Activated T-cell treated with anti-CD3 and anti-CD28 coated beads, Interleukin-2, amount 50 U/mL, for 1 hour (primary cell): ENCODE measurements around the gene PIK3R6.
"Not testable (repeated sequence)": the region's sequence is repeated elsewhere in the genome, so short reads cannot be mapped to it uniquely, and the experiment has no call there.

Experiments used
- DNase-seq: peaks from one replicate; pipeline ENCODE4 v3.0.0-alpha.2; 2020

The PIK3R6 gene

DNA sequence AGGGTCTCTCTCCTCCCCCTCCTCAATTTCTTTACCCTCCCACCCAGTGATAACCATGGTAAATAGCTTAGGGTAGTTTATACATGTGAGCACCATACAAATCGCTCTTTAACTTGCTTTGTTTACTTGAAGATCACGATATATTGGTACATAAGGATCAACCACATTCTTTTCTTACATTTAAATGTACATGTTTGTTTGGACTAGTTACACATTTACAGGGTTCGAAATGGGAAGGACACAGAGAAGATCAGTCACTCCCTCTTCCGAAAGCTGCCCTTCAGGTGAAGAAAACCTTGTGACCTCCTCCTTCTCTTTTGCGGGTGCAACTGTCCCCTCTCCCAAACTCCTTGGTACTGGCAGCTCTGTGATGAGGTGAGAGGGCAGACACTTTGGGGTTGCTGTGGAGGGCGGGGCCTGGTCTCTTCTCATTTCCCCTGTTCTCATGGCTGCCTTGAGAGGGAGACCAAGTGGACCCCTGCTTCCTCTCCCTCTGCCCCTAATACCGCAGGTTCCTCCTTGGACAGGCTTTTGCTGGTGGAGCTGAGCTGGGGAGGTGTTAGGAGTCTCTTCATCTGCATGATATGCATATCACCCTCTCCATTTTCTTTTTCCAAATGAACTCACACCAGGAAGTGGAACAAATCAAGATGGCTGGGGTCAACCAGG is 4.7 kb upstream of the PIK3R6 start:
- DNase-seq = no peak

DNA sequence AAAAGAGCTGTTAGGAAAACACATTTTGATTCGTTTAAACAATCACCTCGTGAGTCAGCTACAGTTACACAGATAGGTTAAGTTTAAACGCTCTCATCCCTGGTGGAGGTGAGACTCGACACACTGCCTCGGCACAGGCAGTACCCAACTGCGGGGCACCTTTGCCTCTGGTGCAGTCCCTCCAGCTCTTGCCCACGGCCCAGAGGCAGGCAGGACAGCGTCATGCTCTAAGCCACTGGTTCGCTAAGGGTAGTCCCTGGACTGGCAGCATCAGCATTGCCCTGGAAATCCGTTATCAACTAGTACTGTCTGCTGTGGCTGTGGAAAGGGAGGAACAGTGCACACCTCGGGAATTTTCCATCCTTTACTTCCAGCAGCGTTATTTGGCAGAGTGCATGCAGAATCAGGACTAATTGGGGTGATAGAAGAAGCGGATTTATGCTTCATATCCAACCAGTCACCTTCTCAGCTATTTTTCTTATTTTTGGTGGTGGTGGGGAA is 3.7 kb upstream of the PIK3R6 start:
- DNase-seq = no peak

DNA sequence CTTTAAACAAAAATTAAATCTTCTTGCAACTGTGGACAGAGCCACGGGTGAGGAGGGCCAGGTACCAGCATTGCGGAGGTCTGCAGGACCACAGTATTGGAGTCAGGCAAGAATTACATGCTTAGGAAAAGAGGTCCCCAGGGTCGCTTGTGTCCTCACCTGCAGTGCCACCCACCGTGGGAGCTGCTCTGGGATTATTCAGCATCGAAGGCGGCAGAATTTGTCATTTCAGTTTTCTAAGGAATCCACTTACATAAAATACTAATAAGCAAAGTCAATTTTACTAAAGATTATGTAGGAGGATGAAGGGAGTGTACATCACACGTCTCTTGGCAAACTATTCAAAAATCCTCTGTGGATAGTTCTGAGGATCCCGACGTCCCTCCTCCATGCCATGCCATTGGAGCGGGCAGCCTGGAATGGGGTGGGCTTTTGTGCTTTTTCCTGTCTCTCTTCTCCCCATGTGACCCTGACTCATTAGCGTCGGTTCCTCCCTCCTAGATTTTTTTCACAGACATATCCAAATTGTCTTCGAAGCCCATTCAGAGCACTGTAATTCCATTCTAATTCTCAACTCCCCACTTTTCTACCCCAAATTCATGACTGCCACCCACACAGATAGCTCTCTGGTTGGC is 3.0 kb upstream of the PIK3R6 start:
- no peak for DNase-seq

DNA sequence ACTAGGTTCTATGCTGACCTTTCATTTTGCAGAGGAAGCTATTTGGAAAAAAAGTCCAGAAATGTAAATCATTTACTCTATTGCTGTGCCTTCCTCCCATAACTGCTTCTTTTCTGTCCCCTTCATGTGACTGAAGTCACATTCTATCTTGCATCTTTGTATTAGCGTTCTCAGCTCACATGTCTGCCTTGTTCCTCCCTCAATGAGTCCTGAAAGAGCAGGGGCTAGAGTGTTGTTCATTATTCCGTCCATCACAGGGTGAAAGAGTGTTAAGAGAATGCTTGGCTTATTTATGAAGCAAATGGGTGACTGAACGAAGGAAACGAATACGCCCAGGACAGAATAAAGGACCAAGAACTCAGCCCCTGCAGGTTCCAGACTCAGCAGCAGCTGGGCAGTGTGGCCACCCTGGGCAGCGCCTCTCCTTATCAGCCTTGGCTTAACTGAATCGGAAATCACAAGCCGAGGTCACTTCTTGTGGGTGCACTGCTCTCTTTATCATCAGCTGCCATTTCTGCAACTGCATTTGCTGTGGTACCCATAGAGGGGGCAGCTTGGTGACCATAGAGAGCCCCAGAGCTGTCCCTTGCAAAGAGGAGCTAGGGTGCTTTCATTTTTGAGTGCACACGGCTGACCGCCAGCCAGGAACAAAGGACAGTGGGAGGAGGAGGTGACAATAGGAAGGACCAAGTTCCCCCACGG is 1.8 kb upstream of the PIK3R6 start:
- no peak for DNase-seq

DNA sequence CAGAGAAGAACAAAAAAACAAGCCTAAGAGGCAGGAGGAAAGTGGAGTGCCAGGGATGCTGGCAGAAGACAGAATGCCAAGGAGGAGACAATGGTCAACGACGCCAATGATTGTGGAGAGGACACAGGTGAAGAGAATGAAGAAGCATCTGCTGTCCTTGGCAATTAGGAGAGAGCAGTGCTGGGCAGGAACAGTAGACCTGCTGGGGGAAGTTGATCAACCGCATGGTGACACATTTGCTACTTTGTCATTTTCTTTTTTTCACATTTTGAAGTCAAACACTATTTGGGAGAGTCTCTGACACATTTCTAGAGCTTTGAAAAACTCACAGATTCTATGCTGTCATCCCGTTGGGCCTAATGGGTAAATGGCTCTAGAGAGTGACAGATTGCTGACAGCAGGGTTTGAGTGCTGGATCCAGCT is 1.1 kb upstream of the PIK3R6 start:
- DNase-seq = no peak

DNA sequence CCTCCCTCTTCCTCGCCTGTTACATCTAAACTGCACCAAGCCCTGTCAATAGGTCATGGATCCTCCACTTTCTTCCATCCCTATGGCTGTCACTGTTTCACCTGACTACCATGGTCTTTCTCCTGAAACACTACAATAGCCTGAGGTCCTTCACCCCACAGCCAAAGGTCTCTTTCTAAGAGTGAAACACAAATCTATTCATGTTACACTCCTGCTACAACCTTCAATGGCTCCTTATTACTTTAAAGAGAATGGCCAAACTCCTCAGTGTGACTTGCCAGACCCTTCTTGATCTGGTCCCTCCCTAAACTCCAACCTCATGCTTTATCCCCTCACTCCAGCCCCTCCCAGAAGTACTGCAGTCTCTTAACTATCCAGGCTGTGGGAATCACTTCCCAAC is 618 bp upstream of the PIK3R6 start:
- DNase-seq = no peak

DNA sequence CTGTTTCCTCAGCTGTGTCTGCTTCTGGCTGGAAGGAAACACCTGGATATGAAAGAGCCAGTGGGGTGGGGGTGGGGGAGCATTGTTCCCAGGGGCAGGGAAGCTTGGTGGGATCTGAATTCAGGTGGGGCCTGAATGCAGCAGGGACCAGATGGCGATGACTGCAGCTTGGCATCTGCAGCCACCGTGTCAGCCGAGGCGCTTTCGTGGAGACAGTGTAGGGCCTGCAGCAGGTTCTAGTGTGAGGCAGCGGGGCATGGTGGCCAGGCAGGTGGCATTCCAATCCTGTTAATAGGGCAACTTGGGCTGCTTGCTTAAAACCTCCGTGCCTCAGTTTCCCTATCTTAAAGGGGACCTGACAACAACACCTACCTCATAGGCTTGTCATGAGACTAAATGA is 1.7 kb downstream of the PIK3R6 start:
- no peak for DNase-seq

DNA sequence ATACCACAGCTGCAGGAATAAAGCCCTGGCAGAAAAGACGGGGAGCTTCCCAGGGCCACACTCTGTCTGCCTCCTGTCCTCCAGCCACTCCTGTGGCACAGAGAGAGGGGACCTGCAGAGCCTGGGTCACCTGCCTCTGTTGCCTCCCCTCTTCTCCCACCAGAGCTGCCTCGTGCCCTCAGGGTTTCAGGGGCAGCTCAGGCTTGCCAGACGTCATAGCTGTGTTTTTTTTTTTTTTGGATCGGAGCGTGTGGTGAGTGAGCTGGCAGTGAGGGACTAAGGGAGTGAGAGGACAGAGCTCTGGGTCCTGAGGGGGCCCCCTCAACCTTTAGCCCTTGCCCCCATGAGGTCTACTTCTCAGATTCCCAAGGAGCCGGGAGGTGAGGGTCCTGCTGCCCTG is 2.1 kb downstream of the PIK3R6 start:
- no peak for DNase-seq

DNA sequence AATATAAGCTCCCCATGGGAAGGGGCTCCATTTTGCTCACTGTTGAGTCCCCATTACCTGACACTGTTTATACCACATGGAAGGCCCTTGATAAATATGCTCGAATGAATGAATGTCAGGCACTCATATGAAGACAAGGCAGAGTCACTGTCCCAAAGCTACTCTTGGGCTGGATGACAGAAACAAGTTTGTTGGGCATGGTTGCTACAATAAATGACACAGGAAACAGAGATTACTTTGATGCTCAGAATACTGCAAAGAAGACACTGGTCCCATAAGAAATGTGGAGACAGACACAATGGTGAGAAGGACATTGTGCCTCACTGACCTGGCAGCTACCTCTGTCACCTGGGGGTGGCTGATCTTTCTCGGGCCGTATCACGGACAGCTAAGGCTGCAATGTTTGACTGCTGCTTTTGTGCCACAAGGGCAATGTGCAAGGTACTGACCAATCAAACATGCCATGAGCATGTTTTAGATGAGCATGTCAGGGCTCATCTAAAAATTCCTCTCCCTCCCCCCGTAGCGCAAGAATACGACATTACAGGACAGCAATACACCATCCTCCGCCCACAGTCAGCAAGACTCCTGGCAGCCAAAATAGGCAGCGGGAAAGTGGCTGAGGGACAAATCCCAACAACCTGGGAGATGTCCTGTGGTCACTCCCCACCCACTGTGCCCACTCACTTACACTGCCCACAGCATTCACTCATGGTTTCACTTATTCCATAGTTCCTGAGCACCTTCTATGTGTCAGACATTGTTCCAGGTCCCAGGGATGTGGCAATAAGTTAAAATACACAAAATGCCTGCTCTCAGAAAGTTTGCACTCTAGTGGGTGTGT is 5.0 kb downstream of the PIK3R6 start:
- DNase-seq = no peak

DNA sequence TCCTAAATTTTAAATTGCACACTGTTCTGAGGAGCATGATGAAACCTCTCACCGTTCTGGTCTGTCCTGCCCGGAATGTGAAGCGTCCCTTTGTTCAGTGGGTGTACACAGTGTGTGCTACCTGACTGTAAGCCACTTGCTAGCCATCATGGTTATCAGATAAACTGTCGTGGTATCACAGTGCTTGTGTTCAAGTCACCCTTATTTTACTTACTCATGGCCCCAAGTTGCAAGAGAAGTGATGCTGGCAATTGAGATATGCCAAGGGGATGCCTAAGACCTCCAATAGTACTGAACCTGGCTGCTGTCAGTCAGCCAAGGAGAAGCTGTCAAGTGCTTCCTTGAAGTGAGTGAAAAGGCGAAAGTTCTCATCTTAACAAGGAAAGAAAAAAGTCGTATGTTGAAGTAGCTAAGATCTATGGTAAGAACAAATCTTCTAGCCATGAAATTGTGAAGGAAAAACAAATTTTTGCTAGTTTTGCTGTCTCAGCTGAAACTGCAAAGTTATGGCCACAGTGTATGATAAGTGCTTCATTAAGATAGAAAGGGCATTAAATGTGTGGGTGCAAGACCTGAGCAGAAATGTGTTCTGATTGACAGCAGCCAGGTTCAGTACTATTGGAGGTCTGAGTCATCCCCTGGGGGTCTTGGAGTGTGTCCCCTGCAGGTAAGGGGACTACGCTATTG is 5.8 kb downstream of the PIK3R6 start:
- no peak for DNase-seq

DNA sequence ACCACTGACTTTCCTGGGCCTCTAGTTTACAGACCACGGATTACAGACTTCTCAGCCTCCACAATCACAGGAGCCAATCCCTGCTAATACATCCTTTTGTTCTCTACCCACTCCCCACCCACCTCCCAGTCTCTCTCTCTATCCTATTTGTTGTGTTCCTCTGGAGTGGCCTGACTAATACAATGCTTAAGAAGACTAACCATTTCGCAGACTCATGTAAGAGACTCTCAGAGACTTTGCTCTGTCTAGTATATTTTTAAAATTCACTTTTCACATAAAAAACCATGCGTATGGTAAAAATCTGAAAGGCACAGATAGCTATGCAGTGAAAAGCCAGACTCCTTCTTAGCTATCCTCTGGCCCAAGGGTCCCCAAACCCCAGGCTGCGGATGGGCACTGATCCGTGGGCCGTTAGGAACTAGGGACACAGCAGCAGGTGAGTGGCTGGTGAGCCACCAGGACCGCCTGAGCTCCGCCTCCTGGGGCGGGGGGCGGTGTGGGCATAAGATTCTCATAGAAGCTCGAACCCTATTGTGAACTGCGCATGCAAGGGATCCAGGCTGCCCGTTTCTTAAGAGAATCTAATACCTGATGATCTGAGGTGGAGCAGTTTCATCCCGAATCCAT is 7.6 kb downstream of the PIK3R6 start:
- no peak for DNase-seq

DNA sequence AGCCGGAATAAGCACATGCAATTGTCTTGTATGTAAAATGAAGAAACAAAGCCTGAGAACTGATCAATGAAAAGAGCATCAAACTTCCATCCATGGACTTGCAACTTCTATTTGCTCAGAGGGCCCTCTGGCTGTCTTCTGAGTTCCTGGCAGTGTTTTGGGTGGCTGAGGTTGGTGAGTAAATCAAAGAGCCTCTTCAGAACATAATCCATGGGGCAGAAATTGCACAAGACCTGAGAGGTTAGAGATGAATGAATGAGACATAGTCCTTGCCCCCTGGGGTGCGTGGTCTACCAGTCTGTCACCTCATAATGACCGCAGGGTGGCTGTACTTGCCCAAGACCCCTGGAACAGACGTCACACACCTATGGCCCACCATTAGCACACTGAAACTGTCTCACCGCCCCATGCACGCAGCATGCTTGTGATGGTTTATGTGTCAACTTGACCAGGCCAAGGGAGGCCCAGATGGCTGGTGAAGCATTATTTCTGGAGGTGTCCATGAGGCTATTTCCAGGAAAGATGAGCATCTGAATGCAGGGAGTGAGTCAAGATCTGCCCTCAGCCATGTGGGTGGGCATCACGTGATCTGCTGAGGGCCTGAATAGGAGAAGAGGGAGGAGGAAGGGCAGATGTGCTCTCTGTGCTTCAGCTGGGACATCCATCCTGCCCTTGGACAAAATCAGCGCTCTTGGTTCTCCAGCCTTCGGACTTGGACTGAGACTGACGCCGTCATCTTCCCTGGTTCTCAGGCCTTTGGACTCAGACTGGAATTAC is 8.3 kb downstream of the PIK3R6 start:
- DNase-seq = no peak

DNA sequence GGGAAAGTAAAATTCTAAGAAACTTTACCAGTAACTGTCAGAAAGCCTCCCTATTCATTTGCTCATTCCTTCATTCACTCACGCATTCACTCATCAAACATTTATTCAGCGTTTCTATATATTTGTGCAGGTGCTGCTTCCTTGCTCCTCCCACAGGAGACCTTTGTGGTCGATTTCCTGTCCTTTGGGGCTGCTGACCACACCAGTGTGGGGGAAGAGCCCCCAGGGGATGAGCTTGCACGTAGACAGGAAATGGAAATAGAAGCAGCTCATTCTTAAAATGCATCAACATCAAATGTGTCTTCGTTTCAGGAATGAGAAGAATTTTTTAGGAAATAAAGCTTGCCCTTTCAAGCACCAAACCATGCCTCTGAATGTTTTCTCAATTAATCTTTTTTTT is 9.6 kb downstream of the PIK3R6 start:
- no peak for DNase-seq

DNA sequence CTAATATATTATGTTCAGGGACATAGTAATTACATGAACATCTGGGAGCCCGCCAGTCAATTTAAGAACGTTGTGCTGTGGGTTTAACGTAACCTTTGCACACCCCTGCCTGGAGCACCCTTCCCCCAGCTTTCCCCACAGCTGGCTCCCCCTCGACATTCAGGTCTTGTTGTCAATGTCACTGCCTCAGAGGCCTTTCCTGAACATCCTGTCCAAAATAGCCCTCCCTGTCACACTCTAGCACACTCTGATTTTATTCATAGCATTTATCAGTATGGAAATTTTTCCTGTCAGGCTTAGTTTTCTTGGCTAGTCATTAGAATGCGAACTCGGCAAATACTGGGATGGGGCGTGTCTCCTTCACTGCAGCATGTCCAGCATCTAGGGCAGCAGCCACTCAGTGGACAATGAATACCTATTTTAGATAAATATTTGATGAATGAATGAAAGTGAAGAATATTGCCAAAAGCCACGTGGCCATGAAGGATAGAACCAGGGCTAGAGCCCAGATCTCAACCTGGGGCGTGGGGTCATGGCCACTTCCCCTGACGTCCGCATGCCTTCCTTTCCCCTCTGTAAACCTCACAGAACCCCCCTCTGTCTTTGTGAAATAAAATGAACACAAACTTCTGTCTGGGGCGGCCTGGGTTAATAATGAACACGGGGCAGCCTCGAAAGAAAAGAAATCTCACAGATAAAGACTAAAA is 10.5 kb downstream of the PIK3R6 start:
- no peak for DNase-seq

DNA sequence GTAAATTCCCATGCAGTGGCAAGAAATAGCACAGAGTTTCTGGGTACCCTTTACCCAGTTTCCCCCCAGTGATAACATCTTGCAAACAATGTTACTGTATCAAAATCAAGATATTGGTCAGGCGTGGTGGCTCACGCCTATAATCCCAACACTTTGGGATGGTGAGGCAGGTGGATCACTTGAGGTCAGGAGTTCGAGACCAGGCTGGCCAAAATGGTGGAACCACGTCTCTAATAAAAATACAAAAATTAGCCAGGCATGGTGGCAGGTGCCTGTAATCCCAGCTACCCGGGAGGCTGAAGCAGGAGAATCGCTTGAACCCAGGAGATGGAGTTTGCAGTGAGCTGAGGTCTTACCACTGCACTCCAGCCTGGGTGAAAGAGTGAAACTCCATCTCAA is 11.3 kb downstream of the PIK3R6 start:
- DNase-seq = not testable (repeated sequence)

DNA sequence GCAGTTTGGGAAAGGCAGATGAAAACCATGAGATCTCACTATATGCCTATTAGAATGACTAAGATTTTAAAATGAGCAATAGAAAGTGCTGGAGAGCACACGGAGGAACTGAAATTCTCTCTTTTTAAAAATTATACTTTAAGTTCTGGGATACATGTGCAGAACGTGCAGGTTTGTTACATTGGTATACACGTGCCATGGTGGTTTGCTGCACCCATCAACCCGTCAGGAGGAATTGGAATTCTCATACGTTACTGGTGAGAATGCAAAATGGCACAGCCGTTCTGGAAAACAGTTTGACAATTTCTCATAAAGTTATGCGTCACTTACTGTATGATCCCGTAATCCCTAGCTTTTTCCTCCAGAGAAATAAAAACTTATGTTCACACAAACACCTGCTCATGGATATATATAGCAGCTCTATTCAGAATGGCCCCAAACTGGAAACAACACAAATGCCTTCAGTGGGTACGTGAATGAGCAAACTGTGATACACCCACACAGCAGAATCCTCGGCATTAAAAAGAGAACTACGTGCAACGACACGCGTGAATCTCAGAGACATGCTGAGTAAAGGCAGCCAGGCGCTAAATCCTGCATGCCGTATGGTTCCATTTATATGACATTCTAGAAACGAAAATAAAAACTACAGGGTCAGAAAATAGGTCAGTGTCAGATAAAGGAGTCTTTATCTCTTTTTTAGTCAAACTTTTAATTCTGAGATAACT is 11.8 kb downstream of the PIK3R6 start:
- DNase-seq = no peak

DNA sequence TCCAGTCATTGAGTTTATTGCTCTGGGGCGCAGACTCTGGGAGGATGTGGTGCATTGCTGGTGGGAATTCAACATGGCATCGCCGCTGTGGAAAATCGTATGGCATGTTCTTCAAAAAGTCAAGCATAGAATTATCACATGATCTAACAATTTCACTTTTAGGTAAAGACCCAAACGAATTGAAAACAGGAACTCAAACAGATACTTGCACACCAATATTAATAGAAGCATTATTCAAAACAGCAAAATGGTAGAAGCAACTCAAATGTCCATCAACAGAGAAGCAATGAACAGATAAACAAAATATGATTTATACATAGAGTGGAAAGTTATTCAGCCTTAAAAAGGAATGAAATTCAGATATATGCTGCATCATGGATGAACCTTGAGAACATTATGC is 15.9 kb downstream of the PIK3R6 start:
- no peak for DNase-seq

DNA sequence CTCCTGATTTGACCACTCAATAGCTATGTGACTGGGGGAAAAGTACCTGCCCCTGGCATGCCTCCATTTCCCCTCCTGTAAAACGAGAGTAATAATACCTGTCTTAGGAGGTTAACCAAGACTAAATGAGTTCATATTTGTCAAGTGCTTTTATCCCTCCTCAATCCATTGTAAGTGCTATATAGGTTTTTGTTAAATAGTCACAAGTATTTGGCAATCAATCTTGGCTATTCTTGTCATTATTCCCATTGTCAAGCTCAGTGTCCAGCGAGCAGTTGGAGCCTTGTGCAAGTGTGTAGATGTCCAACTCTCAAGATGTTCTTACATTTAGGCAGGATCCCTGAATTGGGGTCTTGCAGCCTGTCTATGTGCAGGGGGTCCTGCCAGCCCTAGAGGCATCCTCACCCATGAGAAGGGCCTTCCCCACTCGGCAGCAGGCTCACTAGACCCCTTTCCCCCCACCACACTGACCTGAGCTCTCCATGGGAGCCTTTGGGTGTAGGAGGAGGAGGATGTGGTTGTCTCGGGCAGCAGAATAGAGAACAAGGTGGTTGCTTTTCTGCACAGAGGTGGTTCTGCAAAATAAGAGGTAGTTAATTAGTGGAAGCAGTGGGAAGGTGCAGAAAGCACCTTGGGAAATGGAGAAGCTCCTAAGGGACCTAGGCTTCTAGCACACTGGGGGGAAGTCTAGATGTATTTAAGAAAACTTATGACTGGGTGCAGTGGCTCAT is 18.0 kb downstream of the PIK3R6 start:
- no peak for DNase-seq

DNA sequence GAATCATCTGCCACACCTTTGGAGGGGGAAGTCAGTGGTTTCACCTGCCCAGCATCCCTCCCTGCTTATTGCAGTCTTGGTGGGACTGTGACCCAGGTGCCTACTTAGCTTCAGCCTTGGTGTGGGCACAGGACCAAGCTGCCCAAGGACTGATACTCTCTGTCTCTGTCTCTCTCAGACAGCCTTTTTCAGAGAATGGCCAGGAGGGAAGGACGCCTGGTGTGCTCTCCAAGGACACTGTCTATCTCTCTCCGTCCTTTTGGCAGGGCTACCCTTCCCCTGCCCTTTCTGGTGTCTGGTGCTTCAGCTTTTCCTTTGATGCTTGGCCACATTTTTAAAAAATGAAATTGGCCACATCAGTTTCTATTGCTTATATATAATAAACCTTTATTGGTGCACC is 19.6 kb downstream of the PIK3R6 start:
- no peak for DNase-seq
